Vagina (tissue), 2 donors: ENCODE results near the gene PLK3. TPM values are rescaled to one million over a fixed set of nuclear protein-coding genes. Genes with fewer than 3 reads are reported as not detected.
"Not testable (repeated sequence)": the region's sequence is repeated elsewhere in the genome, so short reads cannot be mapped to it uniquely, and the experiment has no call there.

Experiments
- DNase-seq, 2 donors: peaks; one replicate each; pipeline ENCODE4 v3.0.0-alpha.2; 2017; ENCODE audit errors: extremely low spot score in 2 of 2
- H3K27ac ChIP-seq: fragments of 200-600 bp; sonication (generic); one replicate; pipeline ENCODE4 v1.5.1; 2019
- H3K27me3 ChIP-seq: fragments of 200-600 bp; sonication (generic); one replicate; pipeline ENCODE4 v1.5.1; 2019
- H3K36me3 ChIP-seq, 2 donors: fragments of 200-600 bp; sonication (generic); one replicate each; pipeline ENCODE4 v1.5.1; 2017 to 2019
- H3K4me1 ChIP-seq: fragments of 200-600 bp; sonication (generic); one replicate; pipeline ENCODE4 v1.5.1; 2019
- H3K4me3 ChIP-seq, 2 donors: fragments of 200-600 bp; sonication (generic); 1 replicate in 1 of 2; 2 replicates in 1 of 2; pipeline ENCODE4 v1.5.1; 2016 to 2019
- H3K9me3 ChIP-seq: fragments of 200-600 bp; sonication (generic); one replicate; pipeline ENCODE4 v1.5.1; 2019
- POLR2A ChIP-seq, 2 donors: fragments of 450-650 bp; IDR thresholded peaks; one replicate each; pipeline ENCODE4 v1.6.1; 2017; ENCODE audit warnings: antibody characterized with exemption in 2 of 2, mild to moderate bottlenecking in 2 of 2, moderate library complexity in 2 of 2
- POLR2AphosphoS5 ChIP-seq, 2 donors: sonication (generic); formaldehyde crosslinking; IDR thresholded peaks; one replicate each; pipeline ENCODE4 v1.9.0; 2017; ENCODE audit warnings: antibody characterized with exemption in 2 of 2, mild to moderate bottlenecking in 2 of 2, low read depth in 1 of 2; ENCODE audit not compliant: insufficient read depth in 1 of 2
- intact Hi-C: fragments of 100-400 bp; cut with DNase I; formaldehyde crosslinking; loops from one replicate; pipeline ENCODE4 v1.15.1; 2023
- total RNA-seq: library from RNA; depleted of rRNA; stranded (reverse); fragments of >200 nt; gene quantifications from one replicate; pipeline ENCODE4 v1.2.3, GENCODE V29; 2016
- TF ChIP-seq, protein P1 (sequence below), 3 experiments: fragments of 450-650 bp in 2 of 3; fragments of 200-600 bp in 1 of 3; sonication (generic) in 1 of 3; IDR thresholded peaks; one replicate each; pipeline ENCODE4 v1.5.1; 2017 to 2019; ENCODE audit warnings: antibody characterized with exemption in 3 of 3, mild to moderate bottlenecking in 2 of 3, moderate library complexity in 2 of 3

The PLK3 gene
- total RNA-seq, 1 donor from 2014 or later, result 77.6 TPM

DNA sequence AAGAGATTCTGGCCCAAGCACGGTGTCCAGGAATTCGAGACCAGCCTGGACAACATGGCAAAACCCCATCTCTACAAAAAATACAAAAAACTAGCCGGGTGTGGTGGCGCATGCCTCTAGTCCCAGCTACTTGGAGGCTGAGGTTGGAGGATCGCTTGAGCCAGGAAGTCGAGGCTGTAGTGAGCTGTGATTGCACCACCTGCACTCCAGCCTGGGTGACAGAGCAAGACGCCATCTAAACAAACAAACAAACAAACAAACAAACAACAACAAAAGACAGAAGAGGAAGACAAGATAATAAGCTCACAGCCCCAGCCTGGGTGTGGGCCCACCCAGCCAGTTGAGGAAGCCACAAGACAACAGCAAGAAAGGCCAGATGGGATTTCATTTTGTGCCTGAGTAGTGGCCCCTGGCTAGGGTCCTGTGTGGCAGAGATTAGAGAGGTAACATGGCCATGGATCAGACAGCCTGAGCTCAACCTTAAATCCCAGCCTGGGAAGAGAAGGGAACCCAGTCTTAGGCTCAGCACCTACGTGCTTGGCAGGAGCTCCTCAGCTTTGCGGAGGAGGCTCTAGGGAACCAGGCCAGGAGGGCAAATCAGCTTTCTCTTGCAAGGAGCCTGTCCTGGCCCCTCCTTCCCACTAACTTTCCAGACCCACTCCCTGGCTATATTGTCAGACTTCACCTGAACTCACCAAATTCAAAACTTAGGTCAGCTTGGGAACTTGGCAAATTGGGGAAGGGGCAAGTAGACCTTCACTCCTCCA lies 7.3 kb upstream of the PLK3 start:
- DNase-seq, result no peak
- Histone ChIP-seq H3K4me1 (no peaks in the 10 kb centered on the region), H3K9me3 (no peaks in the 10 kb centered on the region), H3K4me3 (no peak overlapping the region), H3K36me3 (no peaks in the 10 kb centered on the region), H3K27me3 (no peaks in the 10 kb centered on the region), H3K27ac (no peak overlapping the region)
- TF ChIP-seq POLR2A (IDR thresholded peaks at IDR 0.05), result no peak
- TF ChIP-seq, protein P1, sequence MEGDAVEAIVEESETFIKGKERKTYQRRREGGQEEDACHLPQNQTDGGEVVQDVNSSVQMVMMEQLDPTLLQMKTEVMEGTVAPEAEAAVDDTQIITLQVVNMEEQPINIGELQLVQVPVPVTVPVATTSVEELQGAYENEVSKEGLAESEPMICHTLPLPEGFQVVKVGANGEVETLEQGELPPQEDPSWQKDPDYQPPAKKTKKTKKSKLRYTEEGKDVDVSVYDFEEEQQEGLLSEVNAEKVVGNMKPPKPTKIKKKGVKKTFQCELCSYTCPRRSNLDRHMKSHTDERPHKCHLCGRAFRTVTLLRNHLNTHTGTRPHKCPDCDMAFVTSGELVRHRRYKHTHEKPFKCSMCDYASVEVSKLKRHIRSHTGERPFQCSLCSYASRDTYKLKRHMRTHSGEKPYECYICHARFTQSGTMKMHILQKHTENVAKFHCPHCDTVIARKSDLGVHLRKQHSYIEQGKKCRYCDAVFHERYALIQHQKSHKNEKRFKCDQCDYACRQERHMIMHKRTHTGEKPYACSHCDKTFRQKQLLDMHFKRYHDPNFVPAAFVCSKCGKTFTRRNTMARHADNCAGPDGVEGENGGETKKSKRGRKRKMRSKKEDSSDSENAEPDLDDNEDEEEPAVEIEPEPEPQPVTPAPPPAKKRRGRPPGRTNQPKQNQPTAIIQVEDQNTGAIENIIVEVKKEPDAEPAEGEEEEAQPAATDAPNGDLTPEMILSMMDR (IDR thresholded peaks at IDR 0.05), result no peak
- intact Hi-C loops, result no loop called here

DNA sequence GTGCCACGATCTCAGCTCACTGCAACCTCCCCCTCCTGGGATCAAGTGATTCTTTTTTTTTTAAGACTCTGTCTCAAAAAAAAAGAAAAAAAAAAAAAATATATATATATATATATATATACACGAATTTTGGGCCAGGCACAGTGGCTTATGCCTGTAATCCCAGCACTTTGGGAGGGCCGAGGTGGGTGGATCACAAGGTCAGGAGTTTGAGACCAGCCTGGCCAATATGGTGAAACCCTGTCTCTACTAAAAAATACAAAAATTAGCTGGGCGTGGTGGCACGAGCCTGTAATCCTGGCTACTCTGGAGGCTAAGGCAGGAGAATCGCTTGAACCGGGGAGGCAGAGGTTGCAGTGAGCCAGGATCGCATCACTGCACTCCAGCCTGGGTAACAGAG lies 2.3 kb upstream of the PLK3 start:
- H3K27ac ChIP-seq, intact Hi-C loops, H3K9me3 ChIP-seq, H3K27me3 ChIP-seq, H3K36me3 ChIP-seq, H3K4me3 ChIP-seq, DNase-seq: not testable (repeated sequence)
- peaks cover 31% of the 10 kb centered on the region for H3K4me1 ChIP-seq

DNA sequence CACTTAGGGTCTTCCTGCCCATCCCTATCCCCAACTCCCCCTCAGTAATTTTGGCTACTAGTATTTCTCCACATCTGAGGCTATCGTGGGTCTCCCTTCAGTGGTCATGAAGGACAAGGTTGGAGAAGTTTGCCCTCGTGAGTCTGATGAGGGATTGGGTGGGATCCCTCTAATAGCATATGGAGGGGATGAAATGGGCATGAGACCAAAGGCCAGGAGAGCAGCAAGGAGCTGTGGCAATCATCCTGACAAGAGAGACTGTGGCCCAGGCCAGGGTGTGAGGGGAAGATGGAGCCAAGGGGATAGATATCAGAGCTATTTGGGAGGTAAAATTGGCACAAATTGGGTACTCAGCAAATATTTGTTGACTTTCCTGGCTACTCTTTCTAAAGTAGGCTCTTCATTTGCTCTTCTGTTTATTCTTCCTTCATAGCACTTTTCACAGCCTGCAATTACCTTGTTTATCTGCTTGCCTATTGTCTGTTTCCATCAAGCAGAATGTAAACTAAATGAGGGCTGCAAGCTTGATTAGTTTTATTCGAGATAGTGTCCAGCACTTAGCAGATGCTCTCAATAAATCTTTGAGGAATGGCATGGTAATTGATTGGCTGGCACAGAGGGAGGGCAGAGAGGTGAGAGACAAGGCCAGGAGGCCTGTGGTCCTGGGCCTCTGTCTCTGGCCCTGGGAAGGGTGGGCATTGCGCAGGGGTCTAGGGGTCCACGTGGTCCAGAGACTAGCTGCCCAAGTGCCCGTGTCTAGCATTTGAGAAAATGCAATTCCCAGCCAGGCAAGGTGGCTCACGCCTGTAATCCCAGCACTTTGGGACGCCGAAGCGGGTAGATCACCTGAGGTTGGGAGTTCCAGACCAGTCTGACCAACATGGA lies 1.5 kb upstream of the PLK3 start:
- Histone ChIP-seq H3K27me3 (no peaks in the 10 kb centered on the region), H3K27ac (peak overlapping the region; percentile 93), H3K36me3 (peaks cover 4 to 14% of the 10 kb centered on the region in 2 donors), H3K4me3 (no peak overlapping the region), H3K4me1 (peaks cover 38% of the 10 kb centered on the region), H3K9me3 (no peaks in the 10 kb centered on the region)
- DNase-seq, result peak in 1 of 2 donors; percentile 87
- intact Hi-C loops, result no loop called here
- no peak for TF ChIP-seq POLR2AphosphoS5 (IDR thresholded peaks at IDR 0.05; ENCODE audit: insufficient read depth in 1 of 2, low read depth in 1 of 2)
- TF ChIP-seq POLR2A (IDR thresholded peaks at IDR 0.05), result no peak
- TF ChIP-seq, protein P1 (IDR thresholded peaks at IDR 0.05), result no peak

DNA sequence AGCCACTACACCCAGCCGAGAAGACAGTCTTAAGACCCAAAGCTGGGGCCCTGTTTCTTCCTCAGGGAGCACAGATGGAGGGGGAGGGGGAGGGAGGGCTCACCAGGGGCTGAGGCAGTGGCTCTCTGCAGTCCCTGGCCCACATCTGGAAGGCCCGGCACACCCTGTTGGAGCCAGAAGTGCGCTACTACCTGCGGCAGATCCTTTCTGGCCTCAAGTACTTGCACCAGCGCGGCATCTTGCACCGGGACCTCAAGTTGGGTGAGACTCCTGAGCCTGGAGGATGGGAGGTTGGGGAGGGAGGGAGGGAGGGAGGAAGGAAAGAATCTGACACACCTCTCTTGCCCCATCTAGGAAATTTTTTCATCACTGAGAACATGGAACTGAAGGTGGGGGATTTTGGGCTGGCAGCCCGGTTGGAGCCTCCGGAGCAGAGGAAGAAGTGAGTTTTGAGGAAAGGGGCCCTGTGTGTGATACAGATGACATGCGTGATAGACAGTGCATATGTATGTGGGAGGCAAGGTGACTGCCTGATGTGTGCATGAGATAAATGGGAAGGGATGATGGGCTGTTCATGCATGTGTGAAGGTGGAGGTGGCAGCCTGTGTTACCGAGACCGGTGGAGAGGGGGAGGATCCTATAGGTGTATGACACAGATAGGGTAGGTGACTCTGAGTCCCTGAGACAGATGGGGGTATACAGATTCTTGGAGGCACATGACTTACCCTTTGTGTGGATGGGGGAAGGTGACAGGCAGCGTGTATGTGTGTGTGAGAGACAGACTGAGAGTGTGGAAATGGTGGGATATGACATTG lies 1.5 kb downstream of the PLK3 start:
- Histone ChIP-seq H3K27ac (peak overlapping the region; percentile 93), H3K4me3 (peak overlapping the region; percentile 86 to 100), H3K9me3 (no peaks in the 10 kb centered on the region), H3K27me3 (no peaks in the 10 kb centered on the region), H3K36me3 (peaks cover 4 to 36% of the 10 kb centered on the region in 2 donors), H3K4me1 (peaks cover 56% of the 10 kb centered on the region)
- peak in 1 of 2 donors; percentile 89 for DNase-seq
- TF ChIP-seq, protein P1 (IDR thresholded peaks at IDR 0.05), result no peak
- TF ChIP-seq POLR2AphosphoS5 (IDR thresholded peaks at IDR 0.05; ENCODE audit: insufficient read depth in 1 of 2, low read depth in 1 of 2), result no peak
- TF ChIP-seq POLR2A (IDR thresholded peaks at IDR 0.05), result no peak
- intact Hi-C loops, result no loop called here
